ENCODE results near the gene EXOSC6. TPM values are rescaled to one million over a fixed set of nuclear protein-coding genes. Genes with fewer than 3 reads are reported as not detected.
"Not testable (repeated sequence)": the region's sequence is repeated elsewhere in the genome, so short reads cannot be mapped to it uniquely, and the experiment has no call there.

Gene EXOSC6
- total RNA-seq, 1 donor from 2014 or later, result 16.2 TPM

GRCh38 chr16:70203508-70203907, 48.2 kb downstream of the EXOSC6 start:
- H3K4me1 ChIP-seq (ENCODE audit: control insufficient read depth in 3 of 3, insufficient read depth in 3 of 3, low read length in 3 of 3); H3K4me3 ChIP-seq (ENCODE audit: low read length in 3 of 3); H3K9me3 ChIP-seq (ENCODE audit: control insufficient read depth in 3 of 3, low read length in 3 of 3); H3K27ac ChIP-seq (ENCODE audit: low read depth, low read length); H3K27me3 ChIP-seq (ENCODE audit: control insufficient read depth in 3 of 3, insufficient read depth in 3 of 3, low read length in 3 of 3); H3K36me3 ChIP-seq (ENCODE audit: control insufficient read depth in 3 of 3, insufficient read depth in 3 of 3, low read length in 3 of 3); H3K9ac ChIP-seq (ENCODE audit: low read depth in 1 of 3, low read length in 3 of 3): not testable (repeated sequence)

DNA sequence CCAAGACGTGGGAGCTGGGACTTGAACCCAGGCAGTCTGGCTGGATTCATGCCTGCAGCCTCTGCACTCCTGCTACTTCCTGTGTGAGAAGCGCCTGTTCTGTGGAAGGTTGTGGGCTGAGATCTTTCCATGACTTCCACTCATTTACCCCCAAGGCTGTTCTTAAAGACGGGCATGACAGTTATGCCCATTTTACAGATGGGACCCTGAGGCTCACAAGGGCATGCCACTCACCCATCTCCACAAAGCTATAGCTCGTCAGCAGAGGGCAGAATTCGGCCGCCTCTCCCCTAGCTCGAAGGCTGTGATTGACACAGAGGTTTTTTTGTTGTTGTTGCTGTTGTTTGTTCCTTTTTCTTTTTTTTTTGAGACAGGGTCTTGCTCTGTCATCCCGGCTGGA, 51.7 kb downstream of the EXOSC6 start:
- H3K4me1 ChIP-seq (ENCODE audit: control insufficient read depth in 3 of 3, insufficient read depth in 3 of 3, low read length in 3 of 3); H3K36me3 ChIP-seq (ENCODE audit: control insufficient read depth in 3 of 3, insufficient read depth in 3 of 3, low read length in 3 of 3); H3K9ac ChIP-seq (ENCODE audit: low read depth in 1 of 3, low read length in 3 of 3); H3K27ac ChIP-seq (ENCODE audit: low read depth, low read length); H3K4me3 ChIP-seq (ENCODE audit: low read length in 3 of 3); H3K27me3 ChIP-seq (ENCODE audit: control insufficient read depth in 3 of 3, insufficient read depth in 3 of 3, low read length in 3 of 3); H3K9me3 ChIP-seq (ENCODE audit: control insufficient read depth in 3 of 3, low read length in 3 of 3): not testable (repeated sequence)

DNA sequence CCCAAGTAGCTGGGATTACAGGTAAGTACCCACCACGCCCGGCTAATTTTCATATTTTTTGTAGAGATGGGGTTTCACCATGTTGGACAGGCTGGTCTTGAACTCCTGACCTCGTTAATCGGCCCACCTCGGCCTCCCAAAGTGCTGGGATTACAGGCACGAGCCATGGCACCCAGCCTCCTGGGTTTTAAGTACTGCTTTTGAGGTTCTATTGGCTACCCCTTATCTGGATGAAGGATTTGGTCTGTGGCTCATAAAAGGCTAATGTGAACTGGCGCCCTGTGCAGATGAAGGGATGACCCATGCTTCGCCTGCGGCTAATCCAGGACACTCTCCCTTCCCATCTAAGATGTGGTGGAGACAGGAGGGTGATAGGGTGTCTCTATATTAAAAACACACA, 52.6 kb downstream of the EXOSC6 start:
- not testable (repeated sequence) for H3K9me3 ChIP-seq (ENCODE audit: control insufficient read depth in 3 of 3, low read length in 3 of 3); H3K4me1 ChIP-seq (ENCODE audit: control insufficient read depth in 3 of 3, insufficient read depth in 3 of 3, low read length in 3 of 3); H3K36me3 ChIP-seq (ENCODE audit: control insufficient read depth in 3 of 3, insufficient read depth in 3 of 3, low read length in 3 of 3); H3K27ac ChIP-seq (ENCODE audit: low read depth, low read length); H3K9ac ChIP-seq (ENCODE audit: low read depth in 1 of 3, low read length in 3 of 3); H3K27me3 ChIP-seq (ENCODE audit: control insufficient read depth in 3 of 3, insufficient read depth in 3 of 3, low read length in 3 of 3); H3K4me3 ChIP-seq (ENCODE audit: low read length in 3 of 3)

DNA sequence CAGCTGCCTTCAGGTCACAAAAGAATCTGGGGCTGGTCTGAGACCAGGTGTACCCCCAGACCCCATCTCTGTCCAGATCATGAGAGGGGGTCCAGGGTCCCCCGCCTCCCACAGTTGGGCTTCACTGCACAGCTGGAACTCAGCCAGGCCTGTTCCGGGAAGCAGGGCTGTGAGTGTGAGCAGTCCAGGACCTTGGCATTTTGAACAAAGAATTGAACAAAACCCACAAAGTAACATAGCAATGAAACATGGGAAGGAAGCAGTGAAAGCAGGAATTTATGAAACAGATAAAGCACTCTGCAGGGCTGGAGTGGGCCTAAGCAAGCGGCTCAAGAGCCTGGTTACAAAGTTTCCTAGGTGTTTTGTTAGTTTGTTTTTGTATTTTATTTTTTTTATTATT, 53.1 kb downstream of the EXOSC6 start:
- H3K36me3 ChIP-seq (ENCODE audit: control insufficient read depth in 3 of 3, insufficient read depth in 3 of 3, low read length in 3 of 3); H3K27ac ChIP-seq (ENCODE audit: low read depth, low read length); H3K27me3 ChIP-seq (ENCODE audit: control insufficient read depth in 3 of 3, insufficient read depth in 3 of 3, low read length in 3 of 3); H3K4me3 ChIP-seq (ENCODE audit: low read length in 3 of 3); H3K9ac ChIP-seq (ENCODE audit: low read depth in 1 of 3, low read length in 3 of 3); H3K4me1 ChIP-seq (ENCODE audit: control insufficient read depth in 3 of 3, insufficient read depth in 3 of 3, low read length in 3 of 3); H3K9me3 ChIP-seq (ENCODE audit: control insufficient read depth in 3 of 3, low read length in 3 of 3): not testable (repeated sequence)

- H3K27me3 ChIP-seq (ENCODE audit: control insufficient read depth in 3 of 3, insufficient read depth in 3 of 3, low read length in 3 of 3); H3K9ac ChIP-seq (ENCODE audit: low read depth in 1 of 3, low read length in 3 of 3); H3K36me3 ChIP-seq (ENCODE audit: control insufficient read depth in 3 of 3, insufficient read depth in 3 of 3, low read length in 3 of 3); H3K4me3 ChIP-seq (ENCODE audit: low read length in 3 of 3); H3K9me3 ChIP-seq (ENCODE audit: control insufficient read depth in 3 of 3, low read length in 3 of 3); H3K4me1 ChIP-seq (ENCODE audit: control insufficient read depth in 3 of 3, insufficient read depth in 3 of 3, low read length in 3 of 3); H3K27ac ChIP-seq (ENCODE audit: low read depth, low read length): not testable (repeated sequence)
Measured at GRCh38 chr16:70198230-70198629, 53.5 kb downstream of the EXOSC6 start.

DNA sequence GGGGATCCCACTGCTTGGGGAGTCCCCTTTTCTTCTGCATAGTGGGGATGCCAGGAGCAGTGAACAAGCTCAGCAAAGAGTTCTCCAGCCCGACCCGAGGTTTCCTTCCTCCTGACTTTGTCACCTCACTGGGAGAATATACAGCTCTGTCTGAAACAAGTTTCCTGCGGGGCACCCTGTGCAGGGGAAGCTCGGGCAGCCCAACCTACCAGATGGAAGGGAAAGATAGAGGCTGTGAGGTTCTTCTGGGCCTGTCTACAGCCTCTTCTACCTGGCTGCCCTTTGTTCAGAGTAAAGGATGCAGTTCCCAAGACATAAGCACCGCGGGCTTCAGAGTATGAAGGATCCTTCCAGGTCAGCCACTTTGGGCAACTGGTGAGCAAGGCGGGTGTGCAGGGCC, 54.1 kb downstream of the EXOSC6 start:
- not testable (repeated sequence) for H3K4me3 ChIP-seq (ENCODE audit: low read length in 3 of 3); H3K9me3 ChIP-seq (ENCODE audit: control insufficient read depth in 3 of 3, low read length in 3 of 3); H3K27ac ChIP-seq (ENCODE audit: low read depth, low read length); H3K36me3 ChIP-seq (ENCODE audit: control insufficient read depth in 3 of 3, insufficient read depth in 3 of 3, low read length in 3 of 3); H3K4me1 ChIP-seq (ENCODE audit: control insufficient read depth in 3 of 3, insufficient read depth in 3 of 3, low read length in 3 of 3); H3K27me3 ChIP-seq (ENCODE audit: control insufficient read depth in 3 of 3, insufficient read depth in 3 of 3, low read length in 3 of 3); H3K9ac ChIP-seq (ENCODE audit: low read depth in 1 of 3, low read length in 3 of 3)

Small RNA genes within 50 kb of the gene (small RNA-seq; reads per million reads assigned to genes)
- not detected for gene AC009060.2
- gene RN7SL279P, result not detected

Other genes with a start within 250 kb of the EXOSC6 start
- gene PDPR, start 137.6 kb downstream of the EXOSC6 start, total RNA-seq, result 16.2 TPM
- under 0.01 TPM for gene CLEC18C, start 78.2 kb downstream of the EXOSC6 start, total RNA-seq
- 65.8 TPM for gene AARS1, start 37.6 kb upstream of the EXOSC6 start, total RNA-seq
- 21.4 TPM for gene DDX19B, start 47.2 kb upstream of the EXOSC6 start, total RNA-seq
- gene DDX19A, start 95.0 kb upstream of the EXOSC6 start, total RNA-seq, result 38.1 TPM
- gene ST3GAL2, start 187.2 kb upstream of the EXOSC6 start, total RNA-seq, result 24.5 TPM
- gene FCSK, start 202.7 kb upstream of the EXOSC6 start, total RNA-seq, result 6.8 TPM

All from skeletal muscle tissue (tissue), 5 donors.